Ramos (cell line): ENCODE results near the gene MEIS2.

Experiments used
- in situ Hi-C: fragments of 300-500 bp; cut with MboI; formaldehyde crosslinking; loops from one replicate; pipeline ENCODE4 v1.14.3; 2022; ENCODE audit warnings: low sequenced_read_pairs; ENCODE audit not compliant: unreplicated experiment

Gene MEIS2

GRCh38 chr15:36914960-36915808, 185.2 kb downstream of the MEIS2 start:
- in situ Hi-C loops = no loop called here

GRCh38 chr15:36914466-36914865, 185.9 kb downstream of the MEIS2 start:
- in situ Hi-C loops = no loop called here

- in situ Hi-C loops = no loop called here
Measured at GRCh38 chr15:36912311-36912712, 188.0 kb downstream of the MEIS2 start.

- in situ Hi-C loops = no loop called here
Measured at GRCh38 chr15:36911322-36911944, 188.9 kb downstream of the MEIS2 start.

- in situ Hi-C loops = no loop called here
Measured at GRCh38 chr15:36908991-36909390, 191.4 kb downstream of the MEIS2 start.

GRCh38 chr15:36907295-36907694, 193.1 kb downstream of the MEIS2 start:
- in situ Hi-C loops = no loop called here

- in situ Hi-C loops = no loop called here
Measured at GRCh38 chr15:36905908-36906307, 194.4 kb downstream of the MEIS2 start.

GRCh38 chr15:36904715-36905114, 195.6 kb downstream of the MEIS2 start:
- in situ Hi-C loops = no loop called here

GRCh38 chr15:36903922-36904556, 196.3 kb downstream of the MEIS2 start:
- in situ Hi-C loops = no loop called here

- in situ Hi-C loops = no loop called here
Measured at GRCh38 chr15:36903195-36903594, 197.2 kb downstream of the MEIS2 start.

GRCh38 chr15:36901012-36901411, 199.3 kb downstream of the MEIS2 start:
- in situ Hi-C loops = no loop called here

- in situ Hi-C loops = no loop called here
Measured at GRCh38 chr15:36899696-36900095, 200.7 kb downstream of the MEIS2 start.

- in situ Hi-C loops = no loop called here
Measured at GRCh38 chr15:36898536-36899126, 201.7 kb downstream of the MEIS2 start.

GRCh38 chr15:36897834-36898233, 202.5 kb downstream of the MEIS2 start:
- in situ Hi-C loops = no loop called here

- in situ Hi-C loops = no loop called here
Measured at GRCh38 chr15:36896949-36897348, 203.4 kb downstream of the MEIS2 start.

GRCh38 chr15:36894075-36894474, 206.3 kb downstream of the MEIS2 start:
- in situ Hi-C loops = no loop called here

GRCh38 chr15:36893276-36893675, 207.1 kb downstream of the MEIS2 start:
- in situ Hi-C loops = no loop called here

- in situ Hi-C loops = loop anchor here (10.0 kb wide), 1 partner anchor 216 kb away; the partner anchor contains the start of gene MEIS2
Measured at GRCh38 chr15:36888011-36888992, 212.0 kb downstream of the MEIS2 start.

- in situ Hi-C loops = loop anchor here (10.0 kb wide), 1 partner anchor 217 kb away; the partner anchor contains the start of gene MEIS2
Measured at GRCh38 chr15:36887214-36887961, 213.0 kb downstream of the MEIS2 start.
